Neural cell (in vitro differentiated cells): Measurements from ENCODE around the gene PROK1. TPM values are rescaled to one million over a fixed set of nuclear protein-coding genes. Genes with fewer than 3 reads are reported as not detected.

Experiments
- H2AFZ ChIP-seq: fragments of 200-600, 300-800 bp; sonication (generic), shearing (Covaris generic); 2 replicates; pipeline ENCODE4 v1.6.0; 2014; ENCODE audit warnings: low read depth, mild to moderate bottlenecking, antibody characterized with exemption, low read length, moderate library complexity
- H3F3A ChIP-seq: fragments of 200-600 bp; shearing (Covaris generic); 2 replicates; pipeline ENCODE4 v1.6.1; 2016; ENCODE audit warnings: mild to moderate bottlenecking, moderate library complexity, mixed read lengths, antibody characterized with exemption, low read length; ENCODE audit not compliant: insufficient read depth, poor library complexity, severe bottlenecking
- H3K27ac ChIP-seq: fragments of 200-600, 300-800 bp; sonication (generic), shearing (Covaris generic); 2 replicates; pipeline ENCODE4 v1.5.1; 2014; ENCODE audit warnings: mild to moderate bottlenecking, low read length, moderate library complexity
- H3K27me3 ChIP-seq: fragments of 300-800, 200-600 bp; sonication (generic), shearing (Covaris generic); 2 replicates; pipeline ENCODE4 v1.6.0; 2014; ENCODE audit warnings: mild to moderate bottlenecking, low read depth, low read length, moderate library complexity; ENCODE audit not compliant: insufficient read depth
- H3K36me3 ChIP-seq: fragments of 300-800, 200-600 bp; sonication (generic), shearing (Covaris generic); 2 replicates; pipeline ENCODE4 v1.5.1; 2014; ENCODE audit warnings: mild to moderate bottlenecking, antibody characterized with exemption, low read length, moderate library complexity; ENCODE audit not compliant: insufficient read depth
- H3K4me2 ChIP-seq: fragments of 300-800, 200-600 bp; sonication (generic), shearing (Covaris generic); 2 replicates; pipeline ENCODE4 v1.6.0; 2014; ENCODE audit warnings: mild to moderate bottlenecking, low read length
- H3K4me3 ChIP-seq: fragments of 300-800, 200-600 bp; sonication (generic), shearing (Covaris generic); 2 replicates; pipeline ENCODE4 v1.5.1; 2014; ENCODE audit warnings: mild to moderate bottlenecking, low read length, moderate library complexity
- H3K79me2 ChIP-seq: fragments of 200-600 bp; shearing (Covaris generic); replicated peaks from 2 replicates; pipeline ENCODE4 v1.6.0; 2014; ENCODE audit warnings: mild to moderate bottlenecking, low read length, moderate library complexity; ENCODE audit not compliant: insufficient read depth
- H3K9ac ChIP-seq: fragments of 300-800, 200-600 bp; sonication (generic), shearing (Covaris generic); 2 replicates; pipeline ENCODE4 v1.6.1; 2016; ENCODE audit warnings: mild to moderate bottlenecking, low read length, mixed read lengths
- H3K9me2 ChIP-seq: fragments of 200-600 bp; shearing (Covaris generic); 2 replicates; pipeline ENCODE4 v1.6.1; 2016; ENCODE audit warnings: mild to moderate bottlenecking, low read length, mixed read lengths; ENCODE audit not compliant: insufficient read depth
- H3K9me3 ChIP-seq: fragments of 200-600, 300-800 bp; sonication (generic), shearing (Covaris generic); 2 replicates; pipeline ENCODE4 v1.6.1; 2016; ENCODE audit warnings: mild to moderate bottlenecking, mixed run types, low read length, moderate library complexity, mixed read lengths
- H4K20me1 ChIP-seq: fragments of 200-600 bp; shearing (Covaris generic); 2 replicates; pipeline ENCODE4 v1.6.1; 2016; ENCODE audit warnings: mild to moderate bottlenecking, mixed run types; ENCODE audit not compliant: insufficient read depth
- CTCF ChIP-seq: fragments of 450-650 bp; IDR thresholded peaks from 2 replicates; pipeline ENCODE4 v1.5.1; 2014; ENCODE audit warnings: antibody characterized with exemption, mild to moderate bottlenecking, moderate library complexity; ENCODE audit not compliant: poor library complexity, severe bottlenecking
- EP300 ChIP-seq: fragments of 450-650 bp; conservative IDR thresholded peaks from 2 replicates; pipeline ENCODE4 v1.6.1; 2014; ENCODE audit warnings: antibody characterized with exemption, mild to moderate bottlenecking, moderate library complexity; ENCODE audit not compliant: poor library complexity, severe bottlenecking
- EZH2 ChIP-seq: fragments of 200-600, 300-800 bp; shearing (Covaris generic), sonication (generic); IDR thresholded peaks from 2 replicates; pipeline ENCODE4 v1.6.1; 2014; ENCODE audit warnings: antibody characterized with exemption, low read length, borderline replicate concordance, mild to moderate bottlenecking; ENCODE audit not compliant: insufficient read depth, poor library complexity, severe bottlenecking
- MXI1 ChIP-seq: fragments of 450-650 bp; conservative IDR thresholded peaks from 2 replicates; pipeline ENCODE4 v1.6.1; 2014; ENCODE audit warnings: antibody characterized with exemption, mild to moderate bottlenecking; ENCODE audit not compliant: poor library complexity, severe bottlenecking
- POLR2AphosphoS5 ChIP-seq: IDR thresholded peaks from 2 replicates; pipeline ENCODE4 v1.6.1; 2012
- RAD21 ChIP-seq: fragments of 450-650 bp; conservative IDR thresholded peaks from 2 replicates; pipeline ENCODE4 v1.6.1; 2014; ENCODE audit warnings: antibody characterized with exemption, mild to moderate bottlenecking, moderate library complexity
- REST ChIP-seq: IDR thresholded peaks from 2 replicates; pipeline ENCODE4 v1.6.1; 2012; ENCODE audit warnings: borderline replicate concordance
- SMC3 ChIP-seq: fragments of 450-650 bp; conservative IDR thresholded peaks from 2 replicates; pipeline ENCODE4 v1.6.1; 2014; ENCODE audit warnings: antibody characterized with exemption, mild to moderate bottlenecking, moderate library complexity; ENCODE audit not compliant: poor library complexity
- TAF1 ChIP-seq: IDR thresholded peaks from 2 replicates; pipeline ENCODE4 v1.6.1; 2012; ENCODE audit warnings: low read depth
- polyA plus RNA-seq: library from polyadenylated mRNA; depleted of rRNA; stranded (reverse); fragments of >200 nt; gene quantifications from 2 replicates; pipeline ENCODE4 v1.2.3, GENCODE V29; 2014

PROK1 gene
- polyA plus RNA-seq, 1 donor from 2014 or later = 0.54 TPM

- TF ChIP-seq TAF1 (no peak), MXI1 (no peak), RAD21 (no peak), SMC3 (no peak), EP300 (no peak), REST (no peak), CTCF (no peak), POLR2AphosphoS5 (no peak), EZH2 (no peak)
- Histone ChIP-seq H3K9me3 (no peaks in the 10 kb centered on the region), H4K20me1 (no peaks in the 10 kb centered on the region), H2AFZ (no peak overlapping the region), H3K4me2 (no peak overlapping the region), H3K9me2 (no peaks in the 10 kb centered on the region), H3K36me3 (no peaks in the 10 kb centered on the region), H3K27me3 (no peaks in the 10 kb centered on the region), H3F3A (no peaks in the 10 kb centered on the region), H3K4me3 (no peak overlapping the region), H3K9ac (no peak overlapping the region), H3K27ac (no peak overlapping the region), H3K79me2 (no peaks in the 10 kb centered on the region)
Measured at GRCh38 chr1:110488161-110488560, 37.2 kb downstream of the PROK1 start.

GRCh38 chr1:110488867-110489266 lies 37.9 kb downstream of the PROK1 start:
- no peaks in the 10 kb centered on the region for H3K9me3 ChIP-seq
- no peak overlapping the region for H3K4me2 ChIP-seq
- no peaks in the 10 kb centered on the region for H3K36me3 ChIP-seq
- H3K9ac ChIP-seq = no peak overlapping the region
- H3K27ac ChIP-seq = no peak overlapping the region
- no peak overlapping the region for H2AFZ ChIP-seq
- no peak overlapping the region for H3K4me3 ChIP-seq
- H4K20me1 ChIP-seq = no peaks in the 10 kb centered on the region
- no peaks in the 10 kb centered on the region for H3K79me2 ChIP-seq
- no peaks in the 10 kb centered on the region for H3K27me3 ChIP-seq
- H3K9me2 ChIP-seq = no peaks in the 10 kb centered on the region
- TF ChIP-seq CTCF (no peak), POLR2AphosphoS5 (no peak), SMC3 (no peak), MXI1 (no peak), TAF1 (no peak), REST (no peak), EP300 (no peak), RAD21 (no peak), EZH2 (no peak)
- no peaks in the 10 kb centered on the region for H3F3A ChIP-seq
